Stimulated activated naive CD8-positive, alpha-beta T cell treated with anti-CD3 and anti-CD28 coated beads, Interleukin-15, amount 100 ng/mL, for 72 hours (primary cell): ENCODE data around the gene OR51G2.
A peak's percentile ranks its signal among the peaks of the same experiment; 100 is the strongest.
"Not testable (repeated sequence)": the region's sequence is repeated elsewhere in the genome, so short reads cannot be mapped to it uniquely, and the experiment has no call there.

Source experiments
- ATAC-seq: fragments of 150-1000 bp; cut with Tn5 transposase; 2 replicates; pipeline ENCODE4 v1.10.0; 2021; ENCODE audit warnings: mild to moderate bottlenecking, moderate library complexity
- DNase-seq, 2 donors: peaks; one replicate each; pipeline ENCODE4 v3.0.0; 2021 to 2022
- H3K27ac Mint-ChIP-seq, 2 donors: one replicate each; pipeline ENCODE4 v1.8.0; 2022; ENCODE audit warnings: mild to moderate bottlenecking in 2 of 2, mixed read lengths in 2 of 2, moderate library complexity in 2 of 2
- H3K27me3 Mint-ChIP-seq: one replicate; pipeline ENCODE4 v1.8.0; 2022; ENCODE audit warnings: mixed read lengths
- H3K4me1 Mint-ChIP-seq: one replicate; pipeline ENCODE4 v1.8.0; 2022; ENCODE audit warnings: mild to moderate bottlenecking, mixed read lengths
- H3K4me3 Mint-ChIP-seq, 2 donors: one replicate each; pipeline ENCODE4 v1.8.0; 2022; ENCODE audit warnings: mild to moderate bottlenecking in 2 of 2, mixed read lengths in 2 of 2, moderate library complexity in 1 of 2
- H3K9me3 Mint-ChIP-seq, 2 donors: one replicate each; pipeline ENCODE4 v1.8.0; 2022; ENCODE audit warnings: mixed read lengths in 2 of 2

The OR51G2 gene, protein sequence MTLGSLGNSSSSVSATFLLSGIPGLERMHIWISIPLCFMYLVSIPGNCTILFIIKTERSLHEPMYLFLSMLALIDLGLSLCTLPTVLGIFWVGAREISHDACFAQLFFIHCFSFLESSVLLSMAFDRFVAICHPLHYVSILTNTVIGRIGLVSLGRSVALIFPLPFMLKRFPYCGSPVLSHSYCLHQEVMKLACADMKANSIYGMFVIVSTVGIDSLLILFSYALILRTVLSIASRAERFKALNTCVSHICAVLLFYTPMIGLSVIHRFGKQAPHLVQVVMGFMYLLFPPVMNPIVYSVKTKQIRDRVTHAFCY

GRCh38 chr11:4919250-4919649 is at the start of gene OR51G2:
OR51G2 (minus strand) TSS chr11:4919350; CDS start chr11:4915663, 3,687 bp downstream.
- Mint-ChIP-seq H3K27ac (no peak within 1 kb of the TSS), H3K27me3 (no peaks in the 10 kb centered on the region), H3K9me3 (peaks cover 0 to 7% of the 10 kb centered on the region in 2 donors), H3K4me3 (no peak within 1 kb of the TSS), H3K4me1 (no peaks in the 10 kb centered on the region)
- ATAC-seq (no peak), DNase-seq (no peak)

DNA sequence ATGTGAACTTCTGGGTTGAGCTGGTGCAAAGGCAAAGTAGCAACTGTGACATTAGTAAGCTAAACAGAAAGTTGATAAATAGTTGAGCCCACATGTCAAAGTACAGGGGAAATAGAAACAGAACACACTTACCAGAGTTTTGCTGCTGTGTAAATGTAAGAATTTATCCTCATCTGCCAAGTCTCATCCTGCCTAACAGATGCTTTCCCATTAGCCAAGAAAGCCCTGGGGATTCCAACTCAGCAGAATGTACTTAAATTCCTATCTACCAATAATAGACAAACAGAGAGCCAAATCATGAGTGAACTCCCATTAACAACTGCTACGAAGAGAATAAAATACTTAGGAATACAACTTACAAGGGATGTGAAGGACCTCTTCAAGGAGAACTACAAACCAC is 43.7 kb upstream of the OR51G2 start:
- H3K4me3 Mint-ChIP-seq = no peak overlapping the region
- H3K27ac Mint-ChIP-seq = peak overlapping the region in 1 of 2 donors; percentile 50
- no peak for ATAC-seq
- H3K9me3 Mint-ChIP-seq = peaks cover 7 to 18% of the 10 kb centered on the region in 2 donors
- DNase-seq = no peak
- H3K27me3 Mint-ChIP-seq = peaks cover 11% of the 10 kb centered on the region
- H3K4me1 Mint-ChIP-seq = no peaks in the 10 kb centered on the region

GRCh38 chr11:4960877-4961276 is 41.7 kb upstream of the OR51G2 start:
- H3K27me3 Mint-ChIP-seq = peaks cover 2% of the 10 kb centered on the region
- ATAC-seq (no peak), DNase-seq (no peak)
- peaks cover 2 to 18% of the 10 kb centered on the region in 2 donors for H3K9me3 Mint-ChIP-seq
- H3K4me3 Mint-ChIP-seq = no peak overlapping the region
- H3K27ac Mint-ChIP-seq = no peak overlapping the region
- H3K4me1 Mint-ChIP-seq = no peaks in the 10 kb centered on the region

GRCh38 chr11:4957396-4957795 is 38.2 kb upstream of the OR51G2 start:
- Mint-ChIP-seq H3K27me3 (no peaks in the 10 kb centered on the region), H3K9me3 (peaks cover 0 to 5% of the 10 kb centered on the region in 2 donors), H3K4me1 (no peaks in the 10 kb centered on the region), H3K4me3 (no peak overlapping the region), H3K27ac (no peak overlapping the region)
- DNase-seq (no peak), ATAC-seq (no peak)

GRCh38 chr11:4955613-4956012 is 36.5 kb upstream of the OR51G2 start, which contains the start of gene OR51A2:
OR51A2 (minus strand) TSS chr11:4955713; CDS start chr11:4955713, 0 bp downstream.
- H3K27ac Mint-ChIP-seq, H3K27me3 Mint-ChIP-seq, H3K4me1 Mint-ChIP-seq, H3K9me3 Mint-ChIP-seq, ATAC-seq, DNase-seq, H3K4me3 Mint-ChIP-seq: not testable (repeated sequence)

GRCh38 chr11:4947505-4947904 is 28.4 kb upstream of the OR51G2 start, which contains the start of gene OR51A4:
OR51A4 (minus strand) TSS chr11:4947605; CDS start chr11:4947100, 505 bp downstream.
- H3K27ac Mint-ChIP-seq = no peak within 1 kb of the TSS
- no peak for ATAC-seq

GRCh38 chr11:4936745-4937144 is 17.6 kb upstream of the OR51G2 start:
- ATAC-seq = no peak
- Mint-ChIP-seq H3K4me1 (no peaks in the 10 kb centered on the region), H3K9me3 (no peaks in the 10 kb centered on the region), H3K27ac (no peak overlapping the region), H3K4me3 (no peak overlapping the region), H3K27me3 (no peaks in the 10 kb centered on the region)
- DNase-seq = no peak

More at GRCh38 chr11:4947505-4947904, 28.4 kb upstream of the OR51G2 start, which contains the start of gene OR51A4:
- no peaks in the 10 kb centered on the region for H3K9me3 Mint-ChIP-seq
- H3K4me1 Mint-ChIP-seq = no peaks in the 10 kb centered on the region
- no peak within 1 kb of the TSS for H3K4me3 Mint-ChIP-seq
- H3K27me3 Mint-ChIP-seq = no peaks in the 10 kb centered on the region
- no peak for DNase-seq

DNA sequence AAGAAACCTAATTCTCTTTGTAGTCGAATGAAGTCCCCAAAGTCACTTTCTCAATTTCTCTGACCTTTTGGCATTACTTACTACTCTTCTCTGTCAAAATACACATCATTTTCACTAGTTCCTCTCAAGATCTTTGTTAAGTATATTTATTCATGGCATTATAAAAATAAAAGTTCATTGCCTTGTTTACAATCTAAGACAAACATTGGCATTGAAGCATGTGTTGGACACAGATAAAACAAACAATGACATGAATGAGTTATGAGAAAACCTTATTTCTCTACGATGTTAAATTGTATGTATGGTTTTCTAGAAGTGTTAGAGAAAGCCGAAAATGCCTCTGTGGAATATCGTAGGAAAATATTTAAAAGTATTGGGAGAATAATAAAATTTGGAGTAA is 13.6 kb upstream of the OR51G2 start:
- no peaks in the 10 kb centered on the region for H3K9me3 Mint-ChIP-seq
- no peak for ATAC-seq
- no peak overlapping the region for H3K27ac Mint-ChIP-seq
- no peaks in the 10 kb centered on the region for H3K4me1 Mint-ChIP-seq
- H3K27me3 Mint-ChIP-seq = no peaks in the 10 kb centered on the region
- DNase-seq = no peak
- no peak overlapping the region for H3K4me3 Mint-ChIP-seq

- Mint-ChIP-seq H3K9me3 (no peaks in the 10 kb centered on the region), H3K27ac (no peak overlapping the region), H3K4me3 (no peak overlapping the region), H3K4me1 (no peaks in the 10 kb centered on the region), H3K27me3 (no peaks in the 10 kb centered on the region)
- ATAC-seq (no peak), DNase-seq (no peak)
Measured at GRCh38 chr11:4926608-4927007, 7.5 kb upstream of the OR51G2 start.

DNA sequence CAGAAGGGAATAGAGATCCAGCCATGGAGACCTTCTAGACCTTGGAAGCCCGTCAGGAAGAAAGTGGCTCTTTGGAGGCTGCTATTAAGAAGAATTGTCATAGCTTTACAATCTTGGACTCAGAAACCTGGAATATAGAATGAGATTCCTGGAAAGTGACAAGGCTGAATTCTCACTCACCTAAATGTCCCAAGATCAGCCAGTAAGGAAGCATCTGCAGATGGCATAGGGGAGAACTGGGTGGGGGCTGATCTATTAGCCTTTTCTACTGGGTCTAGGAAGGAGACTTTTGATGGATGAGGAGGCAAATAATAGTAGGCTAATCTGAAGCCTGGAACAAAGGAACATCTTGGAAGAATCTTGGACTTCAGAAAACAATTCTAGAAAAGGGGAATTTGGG is 5.1 kb upstream of the OR51G2 start, which contains the start of gene OR51G1:
Gene OR51G1 (minus strand): TSS at position 101 of the 400 bp plus-strand sequence. CDS start 0 bp downstream, at position 101.
- no peak for DNase-seq
- ATAC-seq = no peak
- H3K4me3 Mint-ChIP-seq = no peak within 1 kb of the TSS
- no peaks in the 10 kb centered on the region for H3K9me3 Mint-ChIP-seq
- H3K27me3 Mint-ChIP-seq = no peaks in the 10 kb centered on the region
- H3K27ac Mint-ChIP-seq = no peak within 1 kb of the TSS
- H3K4me1 Mint-ChIP-seq = no peaks in the 10 kb centered on the region

- Mint-ChIP-seq H3K9me3 (no peaks in the 10 kb centered on the region), H3K4me1 (no peaks in the 10 kb centered on the region), H3K4me3 (no peak overlapping the region), H3K27ac (no peak overlapping the region), H3K27me3 (no peaks in the 10 kb centered on the region)
- DNase-seq = no peak
- ATAC-seq = no peak
Measured at GRCh38 chr11:4922304-4922703, 3.2 kb upstream of the OR51G2 start.

DNA sequence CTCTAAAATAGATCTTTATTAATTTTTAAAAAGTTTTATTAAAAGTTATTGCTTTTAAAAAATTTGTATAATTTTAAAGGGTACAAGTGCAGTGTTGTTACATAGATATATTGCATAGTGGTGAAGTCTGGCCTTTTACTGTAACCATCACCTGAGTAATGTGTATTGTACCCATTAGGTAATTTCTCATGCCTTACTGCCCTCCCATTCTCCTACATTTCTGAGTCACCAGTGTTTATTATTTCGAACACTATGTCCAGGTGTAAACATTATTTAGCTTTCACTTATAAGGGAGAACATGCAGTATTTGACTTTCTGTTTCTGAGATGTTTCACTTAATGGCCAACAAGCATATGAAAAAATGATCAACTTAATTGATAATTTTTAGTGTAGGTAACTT is 2.6 kb upstream of the OR51G2 start:
- H3K4me3 Mint-ChIP-seq = no peak overlapping the region
- H3K9me3 Mint-ChIP-seq = no peaks in the 10 kb centered on the region
- no peaks in the 10 kb centered on the region for H3K4me1 Mint-ChIP-seq
- ATAC-seq (no peak), DNase-seq (no peak)
- no peaks in the 10 kb centered on the region for H3K27me3 Mint-ChIP-seq
- H3K27ac Mint-ChIP-seq = no peak overlapping the region

DNA sequence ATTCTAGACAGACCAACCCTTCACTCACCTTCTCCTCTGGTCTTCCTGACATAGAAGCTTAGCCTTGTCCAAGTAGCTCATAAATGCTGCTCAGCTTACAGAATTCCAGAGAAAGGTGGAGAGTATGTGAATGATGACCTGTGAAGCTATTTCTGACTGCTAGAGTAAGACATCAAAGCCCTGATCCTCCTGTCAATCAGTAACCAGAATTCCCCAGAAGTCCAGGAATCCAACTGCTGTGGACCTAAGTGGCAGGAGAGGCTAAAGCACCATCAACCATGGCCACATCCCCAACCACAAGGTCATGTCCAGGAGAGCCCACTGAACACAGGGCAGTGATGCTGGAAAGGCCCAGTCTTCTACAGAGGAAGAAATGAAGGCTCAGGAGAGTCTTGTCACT is 2.6 kb downstream of the OR51G2 start:
- Mint-ChIP-seq H3K9me3 (peaks cover 0 to 7% of the 10 kb centered on the region in 2 donors), H3K27me3 (peaks cover 5% of the 10 kb centered on the region), H3K27ac (no peak overlapping the region), H3K4me1 (no peaks in the 10 kb centered on the region), H3K4me3 (no peak overlapping the region)
- ATAC-seq (no peak), DNase-seq (no peak)

- no peak within 1 kb of the TSS for H3K4me3 Mint-ChIP-seq
- H3K27ac Mint-ChIP-seq = no peak within 1 kb of the TSS
- DNase-seq (no peak), ATAC-seq (no peak)
- no peaks in the 10 kb centered on the region for H3K4me1 Mint-ChIP-seq
- H3K9me3 Mint-ChIP-seq = peaks cover 0 to under 1% of the 10 kb centered on the region in 2 donors
- peaks cover 11% of the 10 kb centered on the region for H3K27me3 Mint-ChIP-seq
Measured at GRCh38 chr11:4903484-4903883, 15.7 kb downstream of the OR51G2 start, which contains the start of gene OR51A7. OR51A7 (plus strand) TSS chr11:4903783; CDS start chr11:4907370, 3,587 bp downstream.

- peaks cover 5 to 7% of the 10 kb centered on the region in 2 donors for H3K9me3 Mint-ChIP-seq
- no peak for ATAC-seq
- peaks cover 8% of the 10 kb centered on the region for H3K27me3 Mint-ChIP-seq
- no peak for DNase-seq
- no peak overlapping the region for H3K4me3 Mint-ChIP-seq
- H3K27ac Mint-ChIP-seq = no peak overlapping the region
- no peaks in the 10 kb centered on the region for H3K4me1 Mint-ChIP-seq
Measured at GRCh38 chr11:4891996-4892640, 27.0 kb downstream of the OR51G2 start.

GRCh38 chr11:4890279-4890678 is 28.9 kb downstream of the OR51G2 start:
- no peak for ATAC-seq
- no peak for DNase-seq
- H3K9me3 Mint-ChIP-seq = peaks cover 5 to 7% of the 10 kb centered on the region in 2 donors
- peaks cover 8% of the 10 kb centered on the region for H3K27me3 Mint-ChIP-seq
- H3K4me3 Mint-ChIP-seq = no peak overlapping the region
- no peaks in the 10 kb centered on the region for H3K4me1 Mint-ChIP-seq
- no peak overlapping the region for H3K27ac Mint-ChIP-seq
